GM18502 (cell line): ENCODE data around the gene FOXF2.
"Not testable (repeated sequence)": the region's sequence is repeated elsewhere in the genome, so short reads cannot be mapped to it uniquely, and the experiment has no call there.

Experiments used
- ATAC-seq: cut with Tn5 transposase; IDR thresholded peaks from one replicate; pipeline ENCODE4 v1.9.1; 2021; ENCODE audit warnings: mild to moderate bottlenecking; ENCODE audit not compliant: unreplicated experiment, poor library complexity

The FOXF2 gene

GRCh38 chr6:1389369-1390132 lies at the start of gene FOXF2:
TSS of gene FOXF2 (plus strand) at chr6:1389576. CDS start at chr6:1389948, 372 bp downstream.
- ATAC-seq = no peak

GRCh38 chr6:1346101-1346500 lies 43.3 kb upstream of the FOXF2 start:
- ATAC-seq = no peak

GRCh38 chr6:1346558-1347091 lies 42.8 kb upstream of the FOXF2 start:
- ATAC-seq = no peak

- ATAC-seq = no peak
Observed at GRCh38 chr6:1347161-1347560, 42.2 kb upstream of the FOXF2 start.

GRCh38 chr6:1348675-1349074 lies 40.7 kb upstream of the FOXF2 start:
- no peak for ATAC-seq

GRCh38 chr6:1349655-1350054 lies 39.7 kb upstream of the FOXF2 start:
- ATAC-seq = no peak

- ATAC-seq = no peak
Observed at GRCh38 chr6:1351381-1352008, 37.9 kb upstream of the FOXF2 start.

- not testable (repeated sequence) for ATAC-seq
Observed at GRCh38 chr6:1355068-1355467, 34.3 kb upstream of the FOXF2 start.

- ATAC-seq = not testable (repeated sequence)
Observed at GRCh38 chr6:1361717-1362116, 27.7 kb upstream of the FOXF2 start.

- no peak for ATAC-seq
Observed at GRCh38 chr6:1362643-1363042, 26.7 kb upstream of the FOXF2 start.

GRCh38 chr6:1363298-1363697 lies 26.1 kb upstream of the FOXF2 start:
- no peak for ATAC-seq

GRCh38 chr6:1363729-1364572 lies 25.4 kb upstream of the FOXF2 start:
- no peak for ATAC-seq

- no peak for ATAC-seq
Observed at GRCh38 chr6:1364791-1365190, 24.6 kb upstream of the FOXF2 start.

- ATAC-seq = no peak
Observed at GRCh38 chr6:1365686-1366085, 23.7 kb upstream of the FOXF2 start.

- ATAC-seq = no peak
Observed at GRCh38 chr6:1367771-1368170, 21.6 kb upstream of the FOXF2 start.

GRCh38 chr6:1368940-1369339 lies 20.4 kb upstream of the FOXF2 start:
- ATAC-seq = no peak

- not testable (repeated sequence) for ATAC-seq
Observed at GRCh38 chr6:1369695-1370094, 19.7 kb upstream of the FOXF2 start.

GRCh38 chr6:1371933-1372332 lies 17.4 kb upstream of the FOXF2 start:
- no peak for ATAC-seq

GRCh38 chr6:1372690-1373089 lies 16.7 kb upstream of the FOXF2 start:
- ATAC-seq = no peak

GRCh38 chr6:1376653-1377052 lies 12.7 kb upstream of the FOXF2 start:
- no peak for ATAC-seq

GRCh38 chr6:1377526-1377925 lies 11.8 kb upstream of the FOXF2 start:
- no peak for ATAC-seq
